GM19455 (cell line): Measurements from ENCODE around the gene FGF2.
"Not testable (repeated sequence)": the region's sequence is repeated elsewhere in the genome, so short reads cannot be mapped to it uniquely, and the experiment has no call there.

Experiments used
- ATAC-seq: cut with Tn5 transposase; IDR thresholded peaks from one replicate; pipeline ENCODE4 v1.9.1; 2021; ENCODE audit not compliant: unreplicated experiment

The FGF2 gene

GRCh38 chr4:122921971-122922876 lies 95.6 kb downstream of the FGF2 start, which contains the start of gene NUDT6:
TSS of gene NUDT6 (minus strand) at chr4:122922597. CDS start at chr4:122922572, 25 bp downstream.
- ATAC-seq: peak; percentile 56

- ATAC-seq: peak; percentile 97
These were observed 96.4 kb downstream of the FGF2 start for GRCh38 chr4:122922877-122923511.

- ATAC-seq: no peak
These were observed 102.3 kb downstream of the FGF2 start for GRCh38 chr4:122928930-122929329.

- ATAC-seq: no peak
These were observed 104.2 kb downstream of the FGF2 start for GRCh38 chr4:122930862-122931261.

- ATAC-seq: no peak
These were observed 106.1 kb downstream of the FGF2 start for GRCh38 chr4:122932763-122933162.

- ATAC-seq: not testable (repeated sequence)
These were observed 118.5 kb downstream of the FGF2 start for GRCh38 chr4:122945136-122945535.

GRCh38 chr4:122946142-122946541 lies 119.5 kb downstream of the FGF2 start:
- ATAC-seq: no peak
